H9 (cell line): ENCODE data around the gene DLG2. TPM values are rescaled to one million over a fixed set of nuclear protein-coding genes. Genes with fewer than 3 reads are reported as not detected.
A peak's percentile ranks its signal among the peaks of the same experiment; 100 is the strongest.

ENCODE experiments used
- DNase-seq: peaks from one replicate; pipeline ENCODE4 v3.0.0-alpha.2; 2017
- H2AFZ ChIP-seq: one replicate; pipeline ENCODE4 v1.6.1; 2013; ENCODE audit warnings: mild to moderate bottlenecking, low read length, control low read depth, moderate library complexity
- H2AK5ac ChIP-seq: 2 replicates; pipeline ENCODE4 v1.6.1; 2013; ENCODE audit warnings: low read length, control low read depth, mixed read lengths; ENCODE audit not compliant: insufficient read length
- H2BK120ac ChIP-seq: one replicate; pipeline ENCODE4 v1.6.1; 2013; ENCODE audit warnings: low read depth, mild to moderate bottlenecking, low read length, control low read depth, inconsistent platforms; ENCODE audit not compliant: poor library complexity, severe bottlenecking
- H2BK12ac ChIP-seq: 2 replicates; pipeline ENCODE4 v1.6.1; 2013; ENCODE audit warnings: low read length, control low read depth, mixed read lengths, low read depth; ENCODE audit not compliant: insufficient read length
- H2BK15ac ChIP-seq: 2 replicates; pipeline ENCODE4 v1.6.1; 2013; ENCODE audit warnings: low read depth, low read length, control low read depth
- H2BK20ac ChIP-seq: one replicate; pipeline ENCODE4 v1.6.1; 2013; ENCODE audit warnings: low read depth, mild to moderate bottlenecking, low read length, control low read depth, inconsistent platforms; ENCODE audit not compliant: poor library complexity, severe bottlenecking
- H2BK5ac ChIP-seq: 2 replicates; pipeline ENCODE4 v1.6.1; 2013; ENCODE audit warnings: low read length, control low read depth, mixed read lengths; ENCODE audit not compliant: insufficient read length
- H3K14ac ChIP-seq: 2 replicates; pipeline ENCODE4 v1.6.1; 2013; ENCODE audit warnings: low read length, control low read depth; ENCODE audit not compliant: insufficient read depth
- H3K18ac ChIP-seq: 2 replicates; pipeline ENCODE4 v1.6.1; 2013; ENCODE audit warnings: low read depth, mild to moderate bottlenecking, mixed read lengths, low read length, control low read depth; ENCODE audit not compliant: insufficient read length
- H3K23ac ChIP-seq: 2 replicates; pipeline ENCODE4 v1.6.1; 2013; ENCODE audit warnings: low read length, control low read depth, mixed read lengths, low read depth; ENCODE audit not compliant: insufficient read length
- H3K23me2 ChIP-seq: 2 replicates; pipeline ENCODE4 v1.6.1; 2013; ENCODE audit warnings: low read depth, mild to moderate bottlenecking, mixed read lengths, low read length, control low read depth; ENCODE audit not compliant: insufficient read length, poor library complexity, severe bottlenecking
- H3K27ac ChIP-seq: 2 replicates; pipeline ENCODE4 v1.5.1; 2013; ENCODE audit warnings: low read length, control low read depth, mixed read lengths, low read depth; ENCODE audit not compliant: insufficient read length
- H3K27me3 ChIP-seq: 2 replicates; pipeline ENCODE4 v1.6.1; 2013; ENCODE audit warnings: low read length, control low read depth, inconsistent platforms; ENCODE audit not compliant: insufficient read depth
- H3K4ac ChIP-seq: 2 replicates; pipeline ENCODE4 v1.6.1; 2013; ENCODE audit warnings: low read depth, mild to moderate bottlenecking, control low read depth, inconsistent platforms, low read length, moderate library complexity
- H3K4me1 ChIP-seq: 2 replicates; pipeline ENCODE4 v1.6.1; 2013; ENCODE audit warnings: low read length, control low read depth, inconsistent platforms; ENCODE audit not compliant: insufficient read depth
- H3K4me2 ChIP-seq: 2 replicates; pipeline ENCODE4 v1.6.1; 2013; ENCODE audit warnings: low read length, control low read depth, mixed read lengths; ENCODE audit not compliant: insufficient read length, insufficient read depth
- H3K56ac ChIP-seq: 2 replicates; pipeline ENCODE4 v1.6.1; 2013; ENCODE audit warnings: low read depth, mild to moderate bottlenecking, mixed read lengths, low read length, control low read depth; ENCODE audit not compliant: insufficient read length
- H3K79me1 ChIP-seq: 2 replicates; pipeline ENCODE4 v1.6.1; 2013; ENCODE audit warnings: low read depth, mild to moderate bottlenecking, moderate library complexity, low read length, control low read depth, inconsistent platforms; ENCODE audit not compliant: insufficient read depth, poor library complexity, severe bottlenecking
- H3K79me2 ChIP-seq: 2 replicates; pipeline ENCODE4 v1.6.1; 2013; ENCODE audit warnings: low read length, control low read depth, inconsistent platforms; ENCODE audit not compliant: insufficient read depth
- H3K9ac ChIP-seq: 2 replicates; pipeline ENCODE4 v1.6.1; 2013; ENCODE audit warnings: low read length, control low read depth, mixed read lengths; ENCODE audit not compliant: insufficient read length; ENCODE audit errors: extremely low read depth
- H3K9me3 ChIP-seq: one replicate; pipeline ENCODE4 v1.6.1; 2013; ENCODE audit warnings: low read depth, low read length, inconsistent platforms; ENCODE audit not compliant: control insufficient read depth
- H3T11ph ChIP-seq: one replicate; pipeline ENCODE4 v1.6.1; 2013; ENCODE audit warnings: mild to moderate bottlenecking, low read length, control low read depth, inconsistent platforms
- H4K20me1 ChIP-seq: one replicate; pipeline ENCODE4 v1.6.1; 2013; ENCODE audit not compliant: control insufficient read depth, insufficient read length, insufficient read depth
- H4K5ac ChIP-seq: 2 replicates; pipeline ENCODE4 v1.6.1; 2013; ENCODE audit warnings: low read depth, mild to moderate bottlenecking, mixed read lengths, low read length, control low read depth; ENCODE audit not compliant: insufficient read length
- H4K8ac ChIP-seq: replicated peaks from 2 replicates; pipeline ENCODE4 v1.6.1; 2013; ENCODE audit warnings: low read length, control low read depth, mixed read lengths, low read depth; ENCODE audit not compliant: insufficient read length
- H4K91ac ChIP-seq: 2 replicates; pipeline ENCODE4 v1.6.1; 2013; ENCODE audit warnings: low read depth, mild to moderate bottlenecking, moderate library complexity, mixed read lengths, low read length, control low read depth; ENCODE audit not compliant: insufficient read length
- H3K27ac Mint-ChIP-seq, 3 experiments: 2 replicates in 2 of 3; 3 replicates in 1 of 3; pipeline ENCODE4 v1.8.0; 2020 to 2021; ENCODE audit warnings: mixed read lengths in 3 of 3, mild to moderate bottlenecking in 1 of 3, moderate library complexity in 1 of 3
- H3K27me3 Mint-ChIP-seq: 2 replicates; pipeline ENCODE4 v1.8.0; 2021; ENCODE audit warnings: low read depth, mild to moderate bottlenecking, moderate library complexity, mixed read lengths
- H3K36me3 Mint-ChIP-seq, 3 experiments: 2 replicates in 2 of 3; 3 replicates in 1 of 3; pipeline ENCODE4 v1.8.0; 2020 to 2021; ENCODE audit warnings: low read depth in 3 of 3, mixed read lengths in 3 of 3; ENCODE audit not compliant: insufficient read depth in 1 of 3
- H3K4me1 Mint-ChIP-seq, 2 experiments: 2 replicates each; pipeline ENCODE4 v1.8.0; 2020; ENCODE audit warnings: mixed read lengths in 2 of 2
- H3K4me3 Mint-ChIP-seq, 2 experiments: 2 replicates in 1 of 2; 3 replicates in 1 of 2; pipeline ENCODE4 v1.8.0; 2020 to 2021; ENCODE audit warnings: mild to moderate bottlenecking in 2 of 2, mixed read lengths in 2 of 2, moderate library complexity in 1 of 2
- H3K9me3 Mint-ChIP-seq, 2 experiments: 2 replicates in 1 of 2; 3 replicates in 1 of 2; pipeline ENCODE4 v1.8.0; 2020; ENCODE audit warnings: mild to moderate bottlenecking in 2 of 2, mixed read lengths in 2 of 2, moderate library complexity in 1 of 2
- CTCF ChIP-seq: fragments of 200-600 bp; sonication (generic); conservative IDR thresholded peaks from 3 replicates; pipeline ENCODE4 v1.8.0; 2021; ENCODE audit warnings: antibody characterized with exemption, mild to moderate bottlenecking
- WGBS: extraction: QIAGEN DNeasy Blood & Tissue Kit; methylation state at CpG from one replicate; pipeline ENCODE4 v1.1.7; 2013; ENCODE audit warnings: missing lambda C conversion rate, low lambda C conversion rate, mixed read lengths; ENCODE audit not compliant: insufficient read length; ENCODE audit errors: extremely low coverage; 5-methylcytosine and 5-hydroxymethylcytosine counted together
- total RNA-seq: library from RNA; stranded (reverse); gene quantifications from 2 replicates; pipeline ENCODE4 v1.2.1, GENCODE V29; 2021

DLG2 gene
- total RNA-seq, 1 experiment from 2014 or later = 8.0 TPM

- no peaks in the 10 kb centered on the region for H4K20me1 ChIP-seq
- H2BK20ac ChIP-seq = no peak overlapping the region
- no peak overlapping the region for H3K27ac ChIP-seq
- no CpG with 5 or more reads among the region's 5 CpGs for WGBS
- H2AFZ ChIP-seq = no peak overlapping the region
- no peak overlapping the region for H3K56ac ChIP-seq
- no peak overlapping the region for H3K14ac ChIP-seq
- H2BK12ac ChIP-seq = no peak overlapping the region
- H3K79me1 ChIP-seq = no peaks in the 10 kb centered on the region
- no peaks in the 10 kb centered on the region for H3K9me3 ChIP-seq
- no peaks in the 10 kb centered on the region for H3K27me3 ChIP-seq
- H4K8ac ChIP-seq = no peak overlapping the region
- Mint-ChIP-seq H3K9me3 (no peaks in the 10 kb centered on the region), H3K27ac (no peak overlapping the region), H3K4me1 (no peaks in the 10 kb centered on the region), H3K27me3 (no peaks in the 10 kb centered on the region), H3K36me3 (no peaks in the 10 kb centered on the region), H3K4me3 (no peak overlapping the region)
- H3K4me1 ChIP-seq = no peaks in the 10 kb centered on the region
- H3K79me2 ChIP-seq = no peaks in the 10 kb centered on the region; the same call in 1 of the 2 replicates
- H2AK5ac ChIP-seq = no peak overlapping the region
- peak; percentile 32; the same call in 2 of the 3 replicates for TF ChIP-seq CTCF
- H3T11ph ChIP-seq = no peak overlapping the region
- H2BK15ac ChIP-seq = no peak overlapping the region
- no peak overlapping the region for H2BK120ac ChIP-seq
- H3K23ac ChIP-seq = no peak overlapping the region
- no peak overlapping the region for H3K4me2 ChIP-seq
- H4K91ac ChIP-seq = no peak overlapping the region
- H3K23me2 ChIP-seq = no peaks in the 10 kb centered on the region
- no peak overlapping the region for H3K18ac ChIP-seq
- H4K5ac ChIP-seq = no peak overlapping the region
- no peak for DNase-seq
- H3K9ac ChIP-seq = no peak overlapping the region
- H3K4ac ChIP-seq = no peak overlapping the region
- no peak overlapping the region for H2BK5ac ChIP-seq
Measured at GRCh38 chr11:83711106-83711527, 1916.0 kb downstream of the DLG2 start.
